ENCODE results near the gene F10. TPM values are rescaled to one million over a fixed set of nuclear protein-coding genes. Genes with fewer than 3 reads are reported as not detected.

The F10 gene
- total RNA-seq, 2 experiments from 2014 or later, result not detected

DNA sequence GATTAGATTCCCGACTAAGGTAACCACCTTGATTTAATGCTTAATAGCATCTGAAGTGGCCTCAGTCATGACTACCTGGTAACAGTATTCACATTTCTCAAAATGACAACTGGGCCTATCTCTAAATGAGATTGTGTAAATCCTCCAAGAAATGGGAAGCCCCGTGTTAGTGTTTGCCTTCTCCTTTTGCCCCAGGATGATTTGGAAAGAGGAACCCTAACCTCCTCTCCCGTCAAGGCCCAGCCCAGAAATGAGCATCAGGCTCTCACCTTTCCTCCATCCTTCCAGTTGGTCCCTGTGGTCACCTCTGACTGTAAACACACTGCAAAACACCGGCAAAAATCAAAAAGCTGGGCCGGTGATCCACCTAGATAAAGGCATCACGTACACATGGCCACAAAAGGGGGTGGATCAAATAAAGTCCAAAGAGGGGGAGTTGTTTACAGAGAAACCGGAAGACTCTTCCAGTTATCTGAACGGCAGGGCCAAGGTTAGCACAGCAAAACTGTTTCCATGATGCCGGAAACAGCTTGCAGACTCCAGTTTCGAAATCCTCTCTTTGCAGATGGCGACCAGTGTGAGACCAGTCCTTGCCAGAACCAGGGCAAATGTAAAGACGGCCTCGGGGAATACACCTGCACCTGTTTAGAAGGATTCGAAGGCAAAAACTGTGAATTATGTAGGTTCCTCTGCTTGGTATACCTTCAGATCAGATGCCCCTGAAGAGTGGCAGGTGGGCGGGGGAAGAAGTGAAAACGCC, 16.4 kb downstream of the F10 start:
- no peak for TF ChIP-seq EZH2phosphoT487 (IDR thresholded peaks at IDR 0.05; ENCODE audit: borderline replicate concordance, low read depth, low read length)
- TF ChIP-seq, protein P1, sequence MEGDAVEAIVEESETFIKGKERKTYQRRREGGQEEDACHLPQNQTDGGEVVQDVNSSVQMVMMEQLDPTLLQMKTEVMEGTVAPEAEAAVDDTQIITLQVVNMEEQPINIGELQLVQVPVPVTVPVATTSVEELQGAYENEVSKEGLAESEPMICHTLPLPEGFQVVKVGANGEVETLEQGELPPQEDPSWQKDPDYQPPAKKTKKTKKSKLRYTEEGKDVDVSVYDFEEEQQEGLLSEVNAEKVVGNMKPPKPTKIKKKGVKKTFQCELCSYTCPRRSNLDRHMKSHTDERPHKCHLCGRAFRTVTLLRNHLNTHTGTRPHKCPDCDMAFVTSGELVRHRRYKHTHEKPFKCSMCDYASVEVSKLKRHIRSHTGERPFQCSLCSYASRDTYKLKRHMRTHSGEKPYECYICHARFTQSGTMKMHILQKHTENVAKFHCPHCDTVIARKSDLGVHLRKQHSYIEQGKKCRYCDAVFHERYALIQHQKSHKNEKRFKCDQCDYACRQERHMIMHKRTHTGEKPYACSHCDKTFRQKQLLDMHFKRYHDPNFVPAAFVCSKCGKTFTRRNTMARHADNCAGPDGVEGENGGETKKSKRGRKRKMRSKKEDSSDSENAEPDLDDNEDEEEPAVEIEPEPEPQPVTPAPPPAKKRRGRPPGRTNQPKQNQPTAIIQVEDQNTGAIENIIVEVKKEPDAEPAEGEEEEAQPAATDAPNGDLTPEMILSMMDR (conservative IDR thresholded peaks at IDR 0.05; ENCODE audit: low read length), result no peak
- no peaks in the 10 kb centered on the region for H3K4me1 ChIP-seq (ENCODE audit: insufficient read depth, low read length, poor library complexity, severe bottlenecking)
- DNase-seq (ENCODE audit: low spot score), result no peak
- ChIA-PET CTCF (ENCODE audit: unreplicated experiment) (no interaction called here), POLR2A (no interaction called here)
- intact Hi-C loops (cut with micrococcal nuclease; ENCODE audit: unreplicated experiment), result no loop called here
- no peaks in the 10 kb centered on the region for H3K79me2 ChIP-seq (ENCODE audit: insufficient read depth, low read depth, low read length)
- no peak overlapping the region for H3K4me3 ChIP-seq (ENCODE audit: low read depth, low read length, poor library complexity, severe bottlenecking)
- no TSS peak for BruUV-seq (replicated peaks)
- no peaks in the 10 kb centered on the region for H4K20me1 ChIP-seq (ENCODE audit: insufficient read depth, low read length)
- H3K9me3 ChIP-seq (ENCODE audit: low read length), result no peaks in the 10 kb centered on the region
- no peak overlapping the region for H2AFZ ChIP-seq (ENCODE audit: low read length)
- no peaks in the 10 kb centered on the region for H3K9me2 ChIP-seq (ENCODE audit: insufficient read depth, low read length)
- no peak overlapping the region for H3K4me2 ChIP-seq (ENCODE audit: low read length)
- H3K36me3 ChIP-seq (ENCODE audit: insufficient read depth, low read length), result no peaks in the 10 kb centered on the region
- H3K27ac ChIP-seq (ENCODE audit: low read depth, low read length, poor library complexity, severe bottlenecking), result no peak overlapping the region

DNA sequence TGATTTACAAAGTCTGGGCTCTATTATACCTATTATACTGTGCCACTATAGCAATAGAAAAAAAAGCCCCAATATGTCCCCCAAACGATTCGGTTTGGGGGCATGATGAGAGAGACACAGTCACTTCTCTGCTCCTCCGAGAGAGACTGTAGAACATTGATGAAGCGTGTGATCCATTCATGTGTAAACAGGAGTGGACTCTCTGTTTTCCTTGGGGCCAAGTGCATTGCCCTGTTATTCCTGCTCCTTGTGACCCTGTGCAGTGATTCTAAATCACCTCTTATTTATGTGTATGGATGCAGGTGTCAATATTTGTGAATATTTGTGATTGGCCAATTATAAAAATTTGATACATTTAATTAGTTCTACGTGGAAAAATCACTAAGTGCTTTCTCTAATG, 17.0 kb downstream of the F10 start:
- Histone ChIP-seq H3K79me2 (ENCODE audit: insufficient read depth, low read depth, low read length) (no peaks in the 10 kb centered on the region), H3K9me2 (ENCODE audit: insufficient read depth, low read length) (no peaks in the 10 kb centered on the region), H3K4me2 (ENCODE audit: low read length) (no peak overlapping the region), H2AFZ (ENCODE audit: low read length) (no peak overlapping the region), H3K4me1 (ENCODE audit: insufficient read depth, low read length, poor library complexity, severe bottlenecking) (no peaks in the 10 kb centered on the region), H3K9me3 (ENCODE audit: low read length) (no peaks in the 10 kb centered on the region), H3K4me3 (ENCODE audit: low read depth, low read length, poor library complexity, severe bottlenecking) (no peak overlapping the region), H3K36me3 (ENCODE audit: insufficient read depth, low read length) (no peaks in the 10 kb centered on the region), H3K27ac (ENCODE audit: low read depth, low read length, poor library complexity, severe bottlenecking) (no peak overlapping the region), H4K20me1 (ENCODE audit: insufficient read depth, low read length) (no peaks in the 10 kb centered on the region)
- DNase-seq (ENCODE audit: low spot score), result no peak
- CTCF ChIA-PET (ENCODE audit: unreplicated experiment), result no interaction called here
- POLR2A ChIA-PET, result no interaction called here
- TF ChIP-seq EZH2phosphoT487 (IDR thresholded peaks at IDR 0.05; ENCODE audit: borderline replicate concordance, low read depth, low read length), result no peak
- TF ChIP-seq, protein P1 (conservative IDR thresholded peaks at IDR 0.05; ENCODE audit: low read length), result no peak
- no TSS peak for BruUV-seq (replicated peaks)
- intact Hi-C loops (cut with micrococcal nuclease; ENCODE audit: unreplicated experiment), result no loop called here

Measured in OCI-LY7 (cell line).